ENCODE measurements around the gene PLXND1. TPM values are rescaled to one million over a fixed set of nuclear protein-coding genes. Genes with fewer than 3 reads are reported as not detected.

PLXND1 gene
- total RNA-seq, 4 donors from 2014 or later, result 24.0 to 42.6 (median 30.3) TPM

DNA sequence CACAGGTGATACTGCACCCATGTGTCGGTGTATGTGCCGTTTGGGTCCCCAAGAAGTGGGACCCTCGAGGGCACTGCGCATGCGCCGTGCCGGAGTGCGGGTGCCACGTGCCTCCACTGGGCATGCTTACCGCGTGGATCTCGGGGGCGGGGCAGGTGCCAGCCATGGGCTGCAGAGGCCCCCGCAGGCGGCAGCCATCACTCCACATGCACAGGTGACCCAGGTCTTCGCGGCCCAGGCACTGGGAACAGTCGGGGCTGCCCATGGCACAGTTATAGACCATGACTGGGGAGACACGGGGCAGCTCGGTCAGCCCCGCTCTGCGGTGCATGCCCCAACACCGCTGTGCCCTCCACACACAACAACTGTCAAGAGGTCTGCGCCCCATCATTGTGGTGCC lies 32.3 kb downstream of the PLXND1 start:
- intact Hi-C loops (cut with DNase I; ENCODE audit: low total_unique reads), result no loop called here
- TF ChIP-seq, protein P1, sequence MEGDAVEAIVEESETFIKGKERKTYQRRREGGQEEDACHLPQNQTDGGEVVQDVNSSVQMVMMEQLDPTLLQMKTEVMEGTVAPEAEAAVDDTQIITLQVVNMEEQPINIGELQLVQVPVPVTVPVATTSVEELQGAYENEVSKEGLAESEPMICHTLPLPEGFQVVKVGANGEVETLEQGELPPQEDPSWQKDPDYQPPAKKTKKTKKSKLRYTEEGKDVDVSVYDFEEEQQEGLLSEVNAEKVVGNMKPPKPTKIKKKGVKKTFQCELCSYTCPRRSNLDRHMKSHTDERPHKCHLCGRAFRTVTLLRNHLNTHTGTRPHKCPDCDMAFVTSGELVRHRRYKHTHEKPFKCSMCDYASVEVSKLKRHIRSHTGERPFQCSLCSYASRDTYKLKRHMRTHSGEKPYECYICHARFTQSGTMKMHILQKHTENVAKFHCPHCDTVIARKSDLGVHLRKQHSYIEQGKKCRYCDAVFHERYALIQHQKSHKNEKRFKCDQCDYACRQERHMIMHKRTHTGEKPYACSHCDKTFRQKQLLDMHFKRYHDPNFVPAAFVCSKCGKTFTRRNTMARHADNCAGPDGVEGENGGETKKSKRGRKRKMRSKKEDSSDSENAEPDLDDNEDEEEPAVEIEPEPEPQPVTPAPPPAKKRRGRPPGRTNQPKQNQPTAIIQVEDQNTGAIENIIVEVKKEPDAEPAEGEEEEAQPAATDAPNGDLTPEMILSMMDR (IDR thresholded peaks at IDR 0.05), result no peak
- no peak for TF ChIP-seq POLR2A (IDR thresholded peaks at IDR 0.05)
- H3K4me3 ChIP-seq (ENCODE audit: low read depth, poor library complexity, severe bottlenecking), result no peak overlapping the region
- WGBS, 2 donors, result 97 to 98% methylated on average over 17 to 23 of the region's 24 CpGs
- no peak for DNase-seq (ENCODE audit: low spot score in 2 of 2)

DNA sequence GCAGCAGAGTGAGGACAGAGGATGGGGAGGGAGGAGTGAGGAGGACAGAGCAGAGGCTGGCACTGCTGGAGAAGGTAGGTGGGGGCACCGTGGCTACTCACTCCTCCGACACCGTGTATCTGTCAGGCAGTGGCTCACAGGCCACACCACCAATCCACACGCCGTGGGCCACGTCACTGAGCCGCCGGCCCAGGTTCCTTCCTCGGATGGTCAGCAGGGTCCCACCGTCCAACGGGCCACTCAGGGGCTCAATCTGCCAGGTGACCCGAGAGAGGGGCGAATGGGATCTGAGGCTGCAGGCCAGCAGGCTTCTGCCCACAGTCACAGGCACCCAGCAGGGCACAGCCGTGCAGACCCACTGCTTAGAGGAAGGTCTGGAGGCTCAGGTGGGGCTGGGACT lies 33.0 kb downstream of the PLXND1 start:
- intact Hi-C loops (cut with DNase I; ENCODE audit: low total_unique reads), result no loop called here
- DNase-seq (ENCODE audit: low spot score in 2 of 2), result no peak
- no peak overlapping the region for H3K4me3 ChIP-seq (ENCODE audit: low read depth, poor library complexity, severe bottlenecking)
- no peak for TF ChIP-seq POLR2A (IDR thresholded peaks at IDR 0.05)
- TF ChIP-seq, protein P1 (IDR thresholded peaks at IDR 0.05), result no peak
- WGBS, 2 donors, result 77 to 93% methylated on average over 6 to 14 of the region's 14 CpGs

DNA sequence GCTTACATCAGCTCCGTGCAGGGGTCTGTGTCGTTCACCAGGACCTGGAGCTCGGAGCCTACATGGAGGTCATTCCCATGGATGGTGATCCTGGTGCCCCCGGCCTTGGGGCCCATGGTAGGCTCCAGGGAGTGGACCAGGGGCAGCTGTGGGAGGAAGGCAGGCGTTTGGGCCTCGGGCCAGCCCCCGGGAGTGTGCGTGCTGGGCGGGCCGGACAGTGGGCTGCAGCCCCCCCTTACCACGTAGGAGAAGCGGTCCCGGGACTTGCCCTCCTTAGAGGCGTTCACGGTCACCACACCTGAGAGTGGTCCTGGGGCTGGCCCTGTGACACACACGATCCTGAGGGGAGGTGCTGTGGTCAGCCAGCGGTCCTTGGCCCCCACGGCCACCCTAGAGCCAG lies 33.9 kb downstream of the PLXND1 start:
- intact Hi-C loops (cut with DNase I; ENCODE audit: low total_unique reads), result no loop called here
- no peak overlapping the region for H3K4me3 ChIP-seq (ENCODE audit: low read depth, poor library complexity, severe bottlenecking)
- 91 to 93% methylated on average over 18 of the region's 18 CpGs for whole genome bisulfite sequencing, 2 donors
- DNase-seq (ENCODE audit: low spot score in 2 of 2), result no peak
- TF ChIP-seq, protein P1 (IDR thresholded peaks at IDR 0.05), result no peak
- TF ChIP-seq POLR2A (IDR thresholded peaks at IDR 0.05), result no peak

DNA sequence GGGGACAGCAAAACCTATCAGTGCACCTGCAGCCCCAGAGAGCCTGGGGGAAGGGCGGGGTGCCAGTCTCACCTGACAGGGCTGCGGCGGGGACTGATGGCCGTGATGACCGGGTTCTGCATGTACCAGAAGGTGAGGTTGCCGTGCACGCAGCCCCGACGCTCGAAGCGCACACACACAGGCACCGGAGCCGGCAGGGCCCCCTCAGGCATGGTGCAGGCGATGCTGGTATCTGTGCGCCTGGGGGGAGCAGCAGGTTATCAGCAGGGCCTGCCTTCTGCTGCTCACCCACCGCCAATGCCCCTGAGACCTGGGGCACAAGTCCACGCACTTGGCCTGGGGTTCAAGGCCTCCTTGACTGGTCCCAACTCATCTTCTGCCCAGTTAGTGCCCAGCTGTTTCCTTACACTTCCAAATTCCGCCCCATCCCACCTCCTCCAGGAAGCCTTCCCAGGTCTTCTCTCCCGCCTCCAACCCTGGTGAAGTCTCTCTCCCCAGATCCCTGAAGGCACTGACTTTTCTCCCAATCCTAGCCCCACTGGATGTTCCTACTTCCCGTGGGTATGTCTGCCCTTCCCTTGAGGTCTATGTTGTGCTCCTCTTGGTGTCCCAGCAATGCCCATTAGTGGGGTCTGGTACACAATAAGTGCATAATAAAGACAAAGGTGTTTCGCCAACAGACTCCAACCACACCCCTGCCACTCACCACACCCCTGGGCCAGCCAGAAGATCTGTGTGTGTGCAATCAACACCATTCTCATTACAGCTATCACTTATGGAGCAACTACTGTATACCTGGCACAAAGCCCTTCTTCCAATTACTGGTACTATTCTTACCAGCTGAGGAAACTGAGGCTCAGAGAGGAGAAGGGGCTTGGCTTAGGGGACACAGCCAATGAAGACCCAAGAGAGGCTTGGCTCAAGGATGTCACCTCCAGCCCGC lies 34.6 kb downstream of the PLXND1 start:
- DNase-seq (ENCODE audit: low spot score in 2 of 2), result no peak
- 88 to 92% methylated on average over 14 to 20 of the region's 22 CpGs for whole genome bisulfite sequencing, 2 donors
- TF ChIP-seq, protein P1 (IDR thresholded peaks at IDR 0.05), result no peak
- TF ChIP-seq POLR2A (IDR thresholded peaks at IDR 0.05), result no peak
- intact Hi-C loops (cut with DNase I; ENCODE audit: low total_unique reads), result no loop called here
- H3K4me3 ChIP-seq (ENCODE audit: low read depth, poor library complexity, severe bottlenecking), result no peak overlapping the region

DNA sequence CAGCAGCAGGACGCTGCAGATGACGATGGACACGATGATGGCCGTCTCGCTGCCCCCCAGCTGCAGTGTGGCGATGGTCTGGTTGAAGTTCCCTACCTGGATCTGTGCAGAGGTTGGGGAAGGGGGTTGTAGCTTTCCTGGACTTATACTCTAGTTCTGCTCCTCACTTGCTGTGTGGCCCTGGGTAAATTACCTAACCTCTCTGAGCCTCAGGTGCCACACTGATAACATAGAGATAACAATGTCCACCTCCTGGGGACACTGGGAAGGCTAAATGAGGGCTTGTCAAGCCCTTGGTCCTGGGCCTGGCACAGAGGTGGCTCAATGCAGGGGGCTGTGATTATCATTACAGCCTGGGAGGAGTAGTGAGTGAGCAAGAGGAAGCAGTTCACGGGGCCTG lies 36.6 kb downstream of the PLXND1 start:
- intact Hi-C loops (cut with DNase I; ENCODE audit: low total_unique reads), result no loop called here
- no peak overlapping the region for H3K4me3 ChIP-seq (ENCODE audit: low read depth, poor library complexity, severe bottlenecking)
- DNase-seq (ENCODE audit: low spot score in 2 of 2), result no peak
- 90% methylated on average over 7 of the region's 7 CpGs for WGBS, 2 donors
- TF ChIP-seq POLR2A (IDR thresholded peaks at IDR 0.05), result no peak
- TF ChIP-seq, protein P1 (IDR thresholded peaks at IDR 0.05), result no peak

Data from lower leg skin (tissue), 4 donors.